Skeletal muscle tissue (tissue), 4 donors: ENCODE data around the gene DLG5. TPM values are rescaled to one million over a fixed set of nuclear protein-coding genes. Genes with fewer than 3 reads are reported as not detected.

ENCODE experiments used
- H3K27ac ChIP-seq: one replicate; pipeline ENCODE4 v1.7.0; 2013; ENCODE audit warnings: mild to moderate bottlenecking, low read depth, low read length, inconsistent platforms
- H3K27me3 ChIP-seq, 3 donors: one replicate each; pipeline ENCODE4 v1.7.0; 2013; ENCODE audit warnings: low read length in 3 of 3; ENCODE audit not compliant: control insufficient read depth in 3 of 3, insufficient read depth in 3 of 3
- H3K36me3 ChIP-seq, 3 donors: one replicate each; pipeline ENCODE4 v1.7.0; 2013; ENCODE audit warnings: low read length in 3 of 3; ENCODE audit not compliant: control insufficient read depth in 3 of 3, insufficient read depth in 3 of 3
- H3K4me1 ChIP-seq, 3 donors: one replicate each; pipeline ENCODE4 v1.7.0; 2013; ENCODE audit warnings: low read length in 3 of 3, mild to moderate bottlenecking in 3 of 3; ENCODE audit not compliant: control insufficient read depth in 3 of 3, insufficient read depth in 3 of 3
- H3K4me3 ChIP-seq, 3 donors: one replicate each; pipeline ENCODE4 v1.7.0; 2013; ENCODE audit warnings: low read length in 3 of 3
- H3K9ac ChIP-seq, 3 donors: one replicate each; pipeline ENCODE4 v1.7.0; 2013; ENCODE audit warnings: low read length in 3 of 3, mild to moderate bottlenecking in 3 of 3, moderate library complexity in 2 of 3, low read depth in 1 of 3
- H3K9me3 ChIP-seq, 3 donors: one replicate each; pipeline ENCODE4 v1.7.0; 2013; ENCODE audit warnings: low read length in 3 of 3; ENCODE audit not compliant: control insufficient read depth in 3 of 3
- total RNA-seq: library from RNA; depleted of rRNA; stranded (reverse); fragments of >200 nt; gene quantifications from one replicate; pipeline ENCODE4 v1.2.3, GENCODE V29; 2014
- donor health status: Osteomylitis.

The DLG5 gene
- total RNA-seq, 1 donor from 2014 or later, result 14.1 TPM

- H3K27ac ChIP-seq, result peak overlapping the region; percentile 19
- H3K36me3 ChIP-seq, result peaks cover 0 to 3% (median 0%) of the 10 kb centered on the region in 3 donors
- peak overlapping the region in 1 of 3 donors; percentile 1 for H3K4me3 ChIP-seq
- H3K9ac ChIP-seq, result peak overlapping the region in 1 of 3 donors; percentile 57
- no peaks in the 10 kb centered on the region for H3K27me3 ChIP-seq
- no peaks in the 10 kb centered on the region for H3K9me3 ChIP-seq
- H3K4me1 ChIP-seq, result peaks cover 29 to 40% (median 38%) of the 10 kb centered on the region in 3 donors
Measured at GRCh38 chr10:77873536-77874380, 52.8 kb downstream of the DLG5 start.

DNA sequence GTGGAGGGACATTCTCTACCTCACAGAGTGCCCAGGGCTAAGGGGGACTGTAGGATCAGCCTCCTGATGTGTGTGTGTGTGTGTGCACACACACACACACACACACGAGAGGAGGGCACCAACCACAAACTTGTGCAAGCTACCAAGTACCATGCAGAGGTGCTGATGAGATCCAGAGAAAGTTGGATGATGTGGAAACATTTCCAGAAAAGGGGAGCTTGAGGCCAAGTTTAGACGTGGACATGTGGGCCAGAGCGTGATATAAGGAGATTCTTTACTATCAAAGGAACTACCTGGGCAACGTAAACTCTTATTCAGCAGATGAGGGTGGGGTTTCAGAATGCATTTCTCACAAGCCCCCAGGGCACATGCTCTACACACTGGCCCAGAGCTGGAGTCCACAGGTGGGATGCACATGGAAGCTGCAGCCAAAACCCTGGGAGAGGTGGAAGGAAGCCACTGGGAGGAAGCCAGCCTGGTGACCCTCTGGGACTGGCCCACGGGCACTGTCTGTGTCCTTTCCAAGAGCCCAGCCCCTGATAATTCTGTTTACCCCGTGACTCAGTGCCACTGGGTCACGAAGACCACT lies 53.5 kb downstream of the DLG5 start:
- no peak overlapping the region for H3K9ac ChIP-seq
- no peaks in the 10 kb centered on the region for H3K9me3 ChIP-seq
- peaks cover 0 to 6% (median 0%) of the 10 kb centered on the region in 3 donors for H3K36me3 ChIP-seq
- H3K27me3 ChIP-seq, result no peaks in the 10 kb centered on the region
- H3K27ac ChIP-seq, result peak overlapping the region; percentile 19
- H3K4me1 ChIP-seq, result peaks cover 22 to 32% (median 31%) of the 10 kb centered on the region in 3 donors
- no peak overlapping the region for H3K4me3 ChIP-seq

- Histone ChIP-seq H3K9ac (no peak overlapping the region), H3K36me3 (peaks cover 0 to 6% (median 0%) of the 10 kb centered on the region in 3 donors), H3K27ac (no peak overlapping the region), H3K4me3 (no peak overlapping the region), H3K9me3 (no peaks in the 10 kb centered on the region), H3K4me1 (peaks cover 15 to 26% (median 24%) of the 10 kb centered on the region in 3 donors), H3K27me3 (no peaks in the 10 kb centered on the region)
Measured at GRCh38 chr10:77872151-77872946, 54.2 kb downstream of the DLG5 start.

- H3K36me3 ChIP-seq, result peaks cover 8 to 14% (median 8%) of the 10 kb centered on the region in 3 donors
- H3K9me3 ChIP-seq, result no peaks in the 10 kb centered on the region
- H3K27ac ChIP-seq, result no peak overlapping the region
- H3K27me3 ChIP-seq, result no peaks in the 10 kb centered on the region
- H3K9ac ChIP-seq, result no peak overlapping the region
- H3K4me3 ChIP-seq, result no peak overlapping the region
- peaks cover 23 to 32% (median 27%) of the 10 kb centered on the region in 3 donors for H3K4me1 ChIP-seq
Measured at GRCh38 chr10:77869626-77870420, 56.7 kb downstream of the DLG5 start.

DNA sequence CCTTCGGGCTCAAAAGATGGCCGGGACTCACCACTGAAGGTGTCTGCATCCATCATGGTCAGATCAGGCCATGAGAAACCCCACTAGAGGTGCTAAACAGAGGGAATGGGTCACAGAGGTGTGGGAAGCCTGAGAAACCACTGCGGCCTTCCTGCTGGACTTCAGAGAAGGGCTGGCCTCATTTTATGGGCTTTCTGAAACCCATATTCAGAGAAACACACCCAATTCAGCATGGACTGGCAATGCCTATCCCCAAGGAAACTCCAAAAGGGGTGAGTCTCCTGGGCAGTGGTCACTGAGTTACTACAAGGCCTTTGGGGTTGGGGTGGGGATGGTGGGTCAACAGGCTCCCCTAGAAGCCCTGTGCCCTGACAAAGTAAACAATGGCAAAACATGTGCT lies 58.0 kb downstream of the DLG5 start:
- peaks cover 8 to 14% (median 8%) of the 10 kb centered on the region in 3 donors for H3K36me3 ChIP-seq
- no peak overlapping the region for H3K4me3 ChIP-seq
- H3K9ac ChIP-seq, result peak overlapping the region in 1 of 3 donors; percentile 16
- no peaks in the 10 kb centered on the region for H3K27me3 ChIP-seq
- no peaks in the 10 kb centered on the region for H3K9me3 ChIP-seq
- H3K4me1 ChIP-seq, result peaks cover 22 to 31% (median 25%) of the 10 kb centered on the region in 3 donors
- no peak overlapping the region for H3K27ac ChIP-seq

DNA sequence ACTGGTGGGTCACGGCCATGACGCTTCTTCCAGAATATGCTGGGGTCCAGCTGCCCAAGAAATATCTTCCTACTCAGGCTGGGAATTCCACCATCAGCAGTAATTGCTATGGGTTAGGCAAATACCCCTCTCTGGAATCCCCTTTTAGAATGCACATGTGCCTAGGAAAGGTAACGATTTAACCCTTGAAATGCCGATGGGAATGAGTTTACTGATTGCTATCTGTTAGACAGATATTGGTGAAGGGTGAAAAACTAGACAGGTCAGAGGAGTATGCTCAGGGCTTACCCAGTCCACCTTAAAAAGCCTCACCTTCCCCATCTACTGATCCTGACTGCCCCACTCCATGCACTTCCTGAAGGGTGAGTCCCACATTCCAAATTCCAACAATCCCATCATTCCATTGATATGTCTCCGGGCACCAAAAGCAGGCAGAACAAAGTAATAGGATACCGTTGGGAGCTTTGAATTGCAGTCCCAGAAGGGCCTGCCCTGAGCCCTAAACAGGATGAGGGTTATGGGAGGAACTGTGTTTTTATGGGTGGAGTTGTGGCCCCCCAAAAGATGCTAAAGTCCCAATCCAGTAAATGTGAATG lies 59.3 kb downstream of the DLG5 start:
- Histone ChIP-seq H3K27ac (no peak overlapping the region), H3K9ac (no peak overlapping the region), H3K4me3 (no peak overlapping the region), H3K4me1 (peaks cover 19 to 27% (median 19%) of the 10 kb centered on the region in 3 donors), H3K9me3 (no peaks in the 10 kb centered on the region), H3K36me3 (peaks cover 8 to 14% (median 8%) of the 10 kb centered on the region in 3 donors), H3K27me3 (no peaks in the 10 kb centered on the region)

- no peak overlapping the region for H3K4me3 ChIP-seq
- H3K27ac ChIP-seq, result no peak overlapping the region
- peaks cover 8 to 14% (median 8%) of the 10 kb centered on the region in 3 donors for H3K36me3 ChIP-seq
- no peaks in the 10 kb centered on the region for H3K27me3 ChIP-seq
- H3K9me3 ChIP-seq, result no peaks in the 10 kb centered on the region
- no peak overlapping the region for H3K9ac ChIP-seq
- peaks cover 14 to 22% (median 17%) of the 10 kb centered on the region in 3 donors for H3K4me1 ChIP-seq
Measured at GRCh38 chr10:77866598-77866997, 60.0 kb downstream of the DLG5 start.

- no peaks in the 10 kb centered on the region for H3K27me3 ChIP-seq
- peaks cover 14 to 22% (median 22%) of the 10 kb centered on the region in 3 donors for H3K4me1 ChIP-seq
- no peaks in the 10 kb centered on the region for H3K9me3 ChIP-seq
- H3K36me3 ChIP-seq, result peaks cover 8 to 14% (median 8%) of the 10 kb centered on the region in 3 donors
- H3K27ac ChIP-seq, result no peak overlapping the region
- H3K9ac ChIP-seq, result peak overlapping the region in 1 of 3 donors; percentile 40
- H3K4me3 ChIP-seq, result no peak overlapping the region
Measured at GRCh38 chr10:77865580-77866324, 60.8 kb downstream of the DLG5 start.
